IMR-90 (cell line): Measurements from ENCODE around the gene ANP32A. TPM values are rescaled to one million over a fixed set of nuclear protein-coding genes. Genes with fewer than 3 reads are reported as not detected.

Source experiments
- ATAC-seq: fragments of 200-7000 bp; cut with Tn5 transposase; 2 replicates; pipeline ENCODE4 v1.9.1; 2020; ENCODE audit warnings: low read depth, mild to moderate bottlenecking, moderate library complexity
- BruUV-seq: library from RNA; stranded (reverse); fragments of 400-500 nt; replicated peaks from 2 replicates; lab custom pipeline; 2021; lab: Mats Ljungman, UMichigan
- CTCF ChIA-PET: fragments of 300-600 bp; formaldehyde crosslinking; extraction: SDS; loops from one replicate; lab custom pipeline; 2021; ENCODE audit warnings: antibody characterized with exemption; lab: Yijun Ruan, JAX
- POLR2A ChIA-PET: fragments of 300-600 bp; sonication (Branson Sonifier 250); formaldehyde crosslinking; loops from one replicate; lab custom pipeline; 2022; ENCODE audit warnings: antibody characterized with exemption; ENCODE audit not compliant: unreplicated experiment; lab: Charles Lee
- DNase-seq: peaks from one replicate; pipeline ENCODE4 v3.0.0; 2013
- H2AFZ ChIP-seq: replicated peaks from 2 replicates; pipeline ENCODE3; 2013; ENCODE audit warnings: low read length, mild to moderate bottlenecking; ENCODE audit not compliant: poor library complexity
- H2AK5ac ChIP-seq: 2 replicates; pipeline ENCODE4 v1.6.1; 2013; ENCODE audit warnings: low read depth, low read length, inconsistent platforms
- H2AK9ac ChIP-seq: replicated peaks from 2 replicates; pipeline ENCODE3; 2013; ENCODE audit warnings: mild to moderate bottlenecking, low read depth, low read length, moderate library complexity; ENCODE audit not compliant: poor library complexity
- H2BK120ac ChIP-seq: 2 replicates; pipeline ENCODE4 v1.6.1; 2013; ENCODE audit warnings: low read depth, low read length, inconsistent platforms
- H2BK15ac ChIP-seq: 3 replicates; pipeline ENCODE4 v1.6.1; 2013; ENCODE audit warnings: low read depth, low read length, inconsistent platforms
- H2BK20ac ChIP-seq: 2 replicates; pipeline ENCODE4 v1.6.1; 2013; ENCODE audit warnings: low read depth, mild to moderate bottlenecking, inconsistent platforms, low read length, moderate library complexity
- H2BK5ac ChIP-seq: 2 replicates; pipeline ENCODE4 v1.6.1; 2013; ENCODE audit warnings: mild to moderate bottlenecking, low read depth, low read length, inconsistent platforms; ENCODE audit not compliant: poor library complexity, severe bottlenecking
- H3K14ac ChIP-seq: replicated peaks from 2 replicates; pipeline ENCODE4 v1.6.1; 2013; ENCODE audit warnings: low read depth, low read length, inconsistent platforms
- H3K18ac ChIP-seq: 2 replicates; pipeline ENCODE4 v1.6.1; 2013; ENCODE audit warnings: low read depth, low read length, control low read depth
- H3K23ac ChIP-seq: 2 replicates; pipeline ENCODE4 v1.6.1; 2013; ENCODE audit warnings: low read depth, low read length, inconsistent platforms
- H3K27ac ChIP-seq: 2 replicates; pipeline ENCODE4 v1.5.1; 2013; ENCODE audit warnings: mild to moderate bottlenecking, control low read depth, low read length; ENCODE audit not compliant: insufficient read depth
- H3K27me3 ChIP-seq: 2 replicates; pipeline ENCODE4 v1.6.1; 2013; ENCODE audit warnings: low read length; ENCODE audit not compliant: control insufficient read depth, insufficient read depth
- H3K36me3 ChIP-seq: 2 replicates; pipeline ENCODE4 v1.6.1; 2013; ENCODE audit warnings: low read length, mixed read lengths; ENCODE audit not compliant: control insufficient read depth, insufficient read depth
- H3K4ac ChIP-seq: 2 replicates; pipeline ENCODE4 v1.6.1; 2013; ENCODE audit warnings: low read depth, low read length, inconsistent platforms
- H3K4me1 ChIP-seq: 2 replicates; pipeline ENCODE4 v1.6.1; 2013; ENCODE audit warnings: low read length, mixed read lengths; ENCODE audit not compliant: control insufficient read depth, insufficient read depth
- H3K4me2 ChIP-seq: 2 replicates; pipeline ENCODE4 v1.6.1; 2013; ENCODE audit warnings: low read depth, mild to moderate bottlenecking, control low read depth, low read length, moderate library complexity
- H3K4me3 ChIP-seq: 2 replicates; pipeline ENCODE4 v1.5.1; 2013; ENCODE audit warnings: low read depth, mild to moderate bottlenecking, control low read depth, low read length, moderate library complexity; ENCODE audit not compliant: insufficient read depth
- H3K56ac ChIP-seq: 2 replicates; pipeline ENCODE4 v1.6.1; 2013; ENCODE audit warnings: low read length, inconsistent platforms; ENCODE audit not compliant: insufficient read depth; ENCODE audit errors: extremely low read depth
- H3K79me1 ChIP-seq, 2 experiments: 2 replicates each; pipeline ENCODE4 v1.6.1; 2013; ENCODE audit warnings: low read length in 2 of 2, inconsistent platforms in 1 of 2, low read depth in 1 of 2
- H3K9ac ChIP-seq: 2 replicates; pipeline ENCODE4 v1.6.1; 2013; ENCODE audit warnings: low read depth, low read length, control low read depth
- H3K9me1 ChIP-seq: 2 replicates; pipeline ENCODE4 v1.6.1; 2013; ENCODE audit warnings: low read length, inconsistent platforms; ENCODE audit not compliant: insufficient read depth
- H3K9me3 ChIP-seq: 2 replicates; pipeline ENCODE4 v1.6.1; 2013; ENCODE audit warnings: low read length; ENCODE audit not compliant: control insufficient read depth, insufficient read depth
- H4K20me1 ChIP-seq: 2 replicates; pipeline ENCODE4 v1.6.1; 2013; ENCODE audit warnings: low read length, inconsistent platforms; ENCODE audit not compliant: insufficient read depth
- H4K5ac ChIP-seq: 2 replicates; pipeline ENCODE4 v1.6.1; 2013; ENCODE audit warnings: mild to moderate bottlenecking, low read depth, low read length, control low read depth
- H4K8ac ChIP-seq, 2 experiments: 2 replicates each; pipeline ENCODE4 v1.6.1; 2013; ENCODE audit warnings: low read depth in 2 of 2, low read length in 2 of 2, control low read depth in 1 of 2, inconsistent platforms in 1 of 2
- H4K91ac ChIP-seq: 2 replicates; pipeline ENCODE4 v1.6.1; 2013; ENCODE audit warnings: low read depth, low read length, inconsistent platforms; ENCODE audit not compliant: insufficient read depth
- BHLHE40 ChIP-seq: fragments of 150-350 bp; IDR thresholded peaks from 2 replicates; pipeline ENCODE4 v1.6.1; 2016; ENCODE audit warnings: mild to moderate bottlenecking, low read depth, low read length
- CEBPB ChIP-seq: IDR thresholded peaks from 2 replicates; pipeline ENCODE4 v1.6.1; 2012; ENCODE audit warnings: low read depth, low read length, improper control_type of control experiment
- CHD1 ChIP-seq: IDR thresholded peaks from 2 replicates; pipeline ENCODE4 v1.6.1; 2012; ENCODE audit warnings: low read depth, low read length, improper control_type of control experiment
- CTCF ChIP-seq: conservative IDR thresholded peaks from 2 replicates; pipeline ENCODE4 v1.5.1; 2012; ENCODE audit warnings: mild to moderate bottlenecking, low read depth, low read length, improper control_type of control experiment
- FOS ChIP-seq: fragments of 150-350 bp; IDR thresholded peaks from 2 replicates; pipeline ENCODE4 v1.6.1; 2016; ENCODE audit warnings: low read depth, low read length
- NFE2L2 ChIP-seq: fragments of 150-350 bp; IDR thresholded peaks from 2 replicates; pipeline ENCODE4 v1.6.1; 2016; ENCODE audit warnings: low read depth, mild to moderate bottlenecking, low read length
- dilution Hi-C: fragments of 300-500 bp; cut with HindIII; formaldehyde crosslinking; loops from one replicate; pipeline ENCODE4 v1.14.3; 2018; ENCODE audit warnings: low sequenced_read_pairs; ENCODE audit not compliant: unreplicated experiment
- in situ Hi-C: fragments of 300-500 bp; cut with MboI; formaldehyde crosslinking; loops from 3 replicates; pipeline ENCODE4 v1.14.3; 2019; ENCODE audit warnings: low sequenced_read_pairs, inconsistent platforms, mixed read lengths
- intact Hi-C: fragments of 100-400 bp; cut with micrococcal nuclease; formaldehyde crosslinking; loops from 2 replicates; pipeline ENCODE4 v1.10.0; 2022
- polyA plus RNA-seq, 3 experiments: library from polyadenylated mRNA; depleted of rRNA; stranded (reverse); fragments of >200 nt; gene quantifications; 2 replicates each; pipeline ENCODE4 v1.2.3, GENCODE V29; 2012; ENCODE audit warnings: low replicate concordance in 1 of 3
- total RNA-seq: library from RNA; depleted of rRNA; stranded (reverse); fragments of >200 nt; gene quantifications from 2 replicates; pipeline ENCODE4 v1.2.3, GENCODE V29; 2012

ANP32A gene
- total and polyA plus RNA-seq, 2 of the 4 experiments (the other 2 are of a cell fraction) = 62.4 to 72.8 TPM

- Histone ChIP-seq H4K5ac (no peak overlapping the region), H3K4ac (no peak overlapping the region), H3K27ac (no peak overlapping the region), H4K20me1 (no peaks in the 10 kb centered on the region), H4K91ac (no peak overlapping the region), H3K18ac (no peak overlapping the region), H3K56ac (no peak overlapping the region), H3K36me3 (no peaks in the 10 kb centered on the region), H4K8ac (no peak overlapping the region), H3K4me3 (no peak overlapping the region), H2AK9ac (no peak overlapping the region), H2AK5ac (no peak overlapping the region), H3K4me1 (no peaks in the 10 kb centered on the region), H2BK15ac (no peak overlapping the region), H3K23ac (no peak overlapping the region), H3K14ac (no peak overlapping the region), H3K9me3 (no peaks in the 10 kb centered on the region), H2BK120ac (no peak overlapping the region), H3K4me2 (no peak overlapping the region), H3K9me1 (no peaks in the 10 kb centered on the region), H2AFZ (no peak overlapping the region), H3K27me3 (peaks cover 32% of the 10 kb centered on the region), H2BK5ac (no peak overlapping the region), H2BK20ac (no peak overlapping the region), H3K9ac (no peak overlapping the region), H3K79me1 (no peaks in the 10 kb centered on the region)
- ATAC-seq (no peak), DNase-seq (no peak)
- no TSS peak for BruUV-seq
- ChIA-PET CTCF (interaction anchor here (1.0 kb wide), 1 partner anchor 140 kb away, joined by 3 read pairs; no protein-coding TSS in a partner anchor), POLR2A (interaction anchor here (0.6 to 0.7 kb wide), 2 partner anchors 33 to 940 kb away, joined by 3 to 6 read pairs; no protein-coding TSS in a partner anchor)
- in situ Hi-C loops = loop anchor here (10.0 kb wide), 1 partner anchor 59 kb away; no protein-coding TSS in a partner anchor
- dilution Hi-C loops = no loop called here
- no peak for TF ChIP-seq NFE2L2
- no peak for TF ChIP-seq CEBPB
- TF ChIP-seq CTCF = no peak
- TF ChIP-seq BHLHE40 = no peak
- TF ChIP-seq FOS = no peak
- TF ChIP-seq CHD1 = no peak
- intact Hi-C loops = loop anchor here (5.0 kb wide), 1 partner anchor 493 kb away; no protein-coding TSS in a partner anchor
Observed at GRCh38 chr15:68735610-68736009, 85.1 kb downstream of the ANP32A start.
